GM23338 (cell line): ENCODE data around the gene GRIN2B. TPM values are rescaled to one million over a fixed set of nuclear protein-coding genes. Genes with fewer than 3 reads are reported as not detected.

ENCODE experiments used
- ATAC-seq: fragments of 200-7000 bp; cut with Tn5 transposase; 3 replicates; pipeline ENCODE4 v1.9.1; 2020
- DNase-seq: peaks from one replicate; pipeline ENCODE4 v3.0.0-alpha.2; 2015; ENCODE audit warnings: low spot score
- H2AFZ ChIP-seq: fragments of 200-600 bp; sonication (generic); 2 replicates; pipeline ENCODE4 v1.8.0; 2016; ENCODE audit warnings: antibody characterized with exemption, mild to moderate bottlenecking, moderate library complexity
- H3F3A ChIP-seq: fragments of 200-600 bp; sonication (generic); replicated peaks from 2 replicates; pipeline ENCODE4 v1.8.0; 2017; ENCODE audit warnings: antibody characterized with exemption, mixed run types, low read depth
- H3K27ac ChIP-seq: fragments of 200-600 bp; sonication (generic); 2 replicates; pipeline ENCODE4 v1.6.1; 2016; ENCODE audit warnings: low read depth
- H3K27me3 ChIP-seq: fragments of 200-600 bp; sonication (generic); 2 replicates; pipeline ENCODE4 v1.8.0; 2016; ENCODE audit warnings: mild to moderate bottlenecking, mixed run types, moderate library complexity; ENCODE audit not compliant: insufficient read depth
- H3K36me3 ChIP-seq: fragments of 200-600 bp; sonication (generic); 2 replicates; pipeline ENCODE4 v1.8.0; 2016; ENCODE audit warnings: mild to moderate bottlenecking; ENCODE audit not compliant: insufficient read depth
- H3K4me1 ChIP-seq: fragments of 200-600 bp; sonication (generic); 2 replicates; pipeline ENCODE4 v1.8.0; 2016; ENCODE audit warnings: mild to moderate bottlenecking, moderate library complexity; ENCODE audit not compliant: insufficient read depth
- H3K4me2 ChIP-seq: fragments of 200-600 bp; sonication (generic); 2 replicates; pipeline ENCODE4 v1.7.1; 2017; ENCODE audit warnings: mixed run types
- H3K4me3 ChIP-seq: fragments of 200-600 bp; sonication (generic); 2 replicates; pipeline ENCODE4 v1.6.1; 2016; ENCODE audit warnings: mixed run types
- H3K79me2 ChIP-seq: fragments of 200-600 bp; sonication (generic); replicated peaks from 2 replicates; pipeline ENCODE4 v1.8.0; 2017; ENCODE audit warnings: mild to moderate bottlenecking; ENCODE audit not compliant: insufficient read depth
- H3K9me2 ChIP-seq: fragments of 200-600 bp; sonication (generic); 2 replicates; pipeline ENCODE4 v1.8.0; 2017; ENCODE audit not compliant: insufficient read depth
- H4K20me1 ChIP-seq: fragments of 200-600 bp; sonication (generic); replicated peaks from 2 replicates; pipeline ENCODE4 v1.8.0; 2017; ENCODE audit warnings: mild to moderate bottlenecking; ENCODE audit not compliant: insufficient read depth
- H3K27ac Mint-ChIP-seq: 2 replicates; pipeline ENCODE4 v1.8.0; 2020; ENCODE audit warnings: inconsistent platforms, mild to moderate bottlenecking, moderate library complexity, mixed read lengths
- H3K27me3 Mint-ChIP-seq: 3 replicates; pipeline ENCODE4 v1.8.0; 2022; ENCODE audit warnings: low read depth, mild to moderate bottlenecking, moderate library complexity, mixed read lengths, inconsistent platforms; ENCODE audit not compliant: insufficient read depth, poor library complexity
- H3K36me3 Mint-ChIP-seq: 3 replicates; pipeline ENCODE4 v1.8.0; 2021; ENCODE audit warnings: low read depth, mild to moderate bottlenecking, inconsistent platforms, moderate library complexity, mixed read lengths
- H3K4me1 Mint-ChIP-seq: 3 replicates; pipeline ENCODE4 v1.8.0; 2020; ENCODE audit warnings: mild to moderate bottlenecking, inconsistent platforms, mixed read lengths
- H3K4me3 Mint-ChIP-seq: 3 replicates; pipeline ENCODE4 v1.8.0; 2021; ENCODE audit warnings: moderate library complexity, mild to moderate bottlenecking, inconsistent platforms, mixed read lengths
- H3K9me3 Mint-ChIP-seq: 3 replicates; pipeline ENCODE4 v1.8.0; 2020; ENCODE audit warnings: moderate library complexity, mild to moderate bottlenecking, inconsistent platforms, mixed read lengths
- EZH2 ChIP-seq: fragments of 200-600 bp; sonication (generic); IDR thresholded peaks from one replicate; pipeline ENCODE4 v1.8.0; 2017; ENCODE audit warnings: antibody characterized with exemption, mild to moderate bottlenecking, low read depth; ENCODE audit not compliant: unreplicated experiment
- EZH2phosphoT487 ChIP-seq: fragments of 200-600 bp; sonication (generic); IDR thresholded peaks from one replicate; pipeline ENCODE4 v1.8.1; 2018; ENCODE audit warnings: antibody characterized with exemption; ENCODE audit not compliant: unreplicated experiment
- JUNB ChIP-seq: IDR thresholded peaks from one replicate; pipeline ENCODE4 v1.6.1; 2016; ENCODE audit warnings: antibody characterized with exemption; ENCODE audit not compliant: unreplicated experiment
- POLR2AphosphoS5 ChIP-seq: IDR thresholded peaks from 2 replicates; pipeline ENCODE4 v1.6.1; 2016; ENCODE audit warnings: antibody characterized with exemption, low read depth
- ZNF331 ChIP-seq: fragments of 250-450 bp; sonication (Bioruptor Pico); IDR thresholded peaks from 2 replicates; pipeline ENCODE4 v1.5.0; 2020; ENCODE audit warnings: low read depth, mild to moderate bottlenecking, moderate library complexity
- polyA plus RNA-seq: library from polyadenylated mRNA; unstranded; fragments of >200 nt; fragmentation: Nextera tagmentation; extraction: Ambion mirVana; gene quantifications from 2 replicates; pipeline ENCODE4 v1.2.1, GENCODE V29; 2016
- total RNA-seq: library from RNA; depleted of rRNA; stranded (reverse); fragments of >200 nt; shearing (Covaris generic); gene quantifications from 2 replicates; pipeline ENCODE4 v1.2.3, GENCODE V29; 2014
- TF ChIP-seq, protein P1 (sequence below), 2 experiments: fragments of 200-600 bp in 1 of 2; sonication (generic) in 1 of 2; conservative IDR thresholded peaks; 2 replicates each; pipeline versions ENCODE4 v1.5.1 to v1.6.1; 2016 to 2017; ENCODE audit warnings: antibody characterized with exemption in 2 of 2, low read depth in 2 of 2, mild to moderate bottlenecking in 2 of 2, moderate library complexity in 1 of 2
- TF ChIP-seq, protein P2 (sequence below): IDR thresholded peaks from one replicate; pipeline ENCODE4 v1.6.1; 2018; ENCODE audit warnings: antibody characterized with exemption; ENCODE audit not compliant: unreplicated experiment
- TF ChIP-seq, protein P3 (sequence below): IDR thresholded peaks from 2 replicates; pipeline ENCODE4 v1.6.1; 2016; ENCODE audit warnings: antibody characterized with exemption

The GRIN2B gene
- total and polyA plus RNA-seq, 2 experiments from 2014 or later, result 0.31 to 3.0 TPM

GRCh38 chr12:13981990-13982389, 588 bp upstream of the GRIN2B start:
- H4K20me1 ChIP-seq, result no peaks in the 10 kb centered on the region; the same call in 1 of the 2 replicates
- peak overlapping the region; percentile 100 for H3K4me2 ChIP-seq
- no peaks in the 10 kb centered on the region for H3K79me2 ChIP-seq
- 0 out of 2 replicates have a peak, but pooled peaks cover 4% of the 10 kb centered on the region for H3K9me2 ChIP-seq
- Mint-ChIP-seq H3K36me3 (peaks cover 2% of the 10 kb centered on the region; the same call in 1 of the 3 replicates), H3K4me3 (peak overlapping the region; percentile 89), H3K9me3 (no peaks in the 10 kb centered on the region; the same call in 2 of the 3 replicates), H3K27me3 (peaks cover 31% of the 10 kb centered on the region), H3K27ac (no peak overlapping the region), H3K4me1 (peaks cover 14% of the 10 kb centered on the region)
- H2AFZ ChIP-seq, result peak overlapping the region; percentile 100; the same call in 1 of the 2 replicates
- H3K27ac ChIP-seq, result no peak overlapping the region
- H3K36me3 ChIP-seq, result no peaks in the 10 kb centered on the region
- TF ChIP-seq, protein P1, sequence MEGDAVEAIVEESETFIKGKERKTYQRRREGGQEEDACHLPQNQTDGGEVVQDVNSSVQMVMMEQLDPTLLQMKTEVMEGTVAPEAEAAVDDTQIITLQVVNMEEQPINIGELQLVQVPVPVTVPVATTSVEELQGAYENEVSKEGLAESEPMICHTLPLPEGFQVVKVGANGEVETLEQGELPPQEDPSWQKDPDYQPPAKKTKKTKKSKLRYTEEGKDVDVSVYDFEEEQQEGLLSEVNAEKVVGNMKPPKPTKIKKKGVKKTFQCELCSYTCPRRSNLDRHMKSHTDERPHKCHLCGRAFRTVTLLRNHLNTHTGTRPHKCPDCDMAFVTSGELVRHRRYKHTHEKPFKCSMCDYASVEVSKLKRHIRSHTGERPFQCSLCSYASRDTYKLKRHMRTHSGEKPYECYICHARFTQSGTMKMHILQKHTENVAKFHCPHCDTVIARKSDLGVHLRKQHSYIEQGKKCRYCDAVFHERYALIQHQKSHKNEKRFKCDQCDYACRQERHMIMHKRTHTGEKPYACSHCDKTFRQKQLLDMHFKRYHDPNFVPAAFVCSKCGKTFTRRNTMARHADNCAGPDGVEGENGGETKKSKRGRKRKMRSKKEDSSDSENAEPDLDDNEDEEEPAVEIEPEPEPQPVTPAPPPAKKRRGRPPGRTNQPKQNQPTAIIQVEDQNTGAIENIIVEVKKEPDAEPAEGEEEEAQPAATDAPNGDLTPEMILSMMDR (conservative IDR thresholded peaks at IDR 0.05; ENCODE audit: low read depth in 2 of 2), result peak; percentile 82 to 95
- TF ChIP-seq, protein P2, sequence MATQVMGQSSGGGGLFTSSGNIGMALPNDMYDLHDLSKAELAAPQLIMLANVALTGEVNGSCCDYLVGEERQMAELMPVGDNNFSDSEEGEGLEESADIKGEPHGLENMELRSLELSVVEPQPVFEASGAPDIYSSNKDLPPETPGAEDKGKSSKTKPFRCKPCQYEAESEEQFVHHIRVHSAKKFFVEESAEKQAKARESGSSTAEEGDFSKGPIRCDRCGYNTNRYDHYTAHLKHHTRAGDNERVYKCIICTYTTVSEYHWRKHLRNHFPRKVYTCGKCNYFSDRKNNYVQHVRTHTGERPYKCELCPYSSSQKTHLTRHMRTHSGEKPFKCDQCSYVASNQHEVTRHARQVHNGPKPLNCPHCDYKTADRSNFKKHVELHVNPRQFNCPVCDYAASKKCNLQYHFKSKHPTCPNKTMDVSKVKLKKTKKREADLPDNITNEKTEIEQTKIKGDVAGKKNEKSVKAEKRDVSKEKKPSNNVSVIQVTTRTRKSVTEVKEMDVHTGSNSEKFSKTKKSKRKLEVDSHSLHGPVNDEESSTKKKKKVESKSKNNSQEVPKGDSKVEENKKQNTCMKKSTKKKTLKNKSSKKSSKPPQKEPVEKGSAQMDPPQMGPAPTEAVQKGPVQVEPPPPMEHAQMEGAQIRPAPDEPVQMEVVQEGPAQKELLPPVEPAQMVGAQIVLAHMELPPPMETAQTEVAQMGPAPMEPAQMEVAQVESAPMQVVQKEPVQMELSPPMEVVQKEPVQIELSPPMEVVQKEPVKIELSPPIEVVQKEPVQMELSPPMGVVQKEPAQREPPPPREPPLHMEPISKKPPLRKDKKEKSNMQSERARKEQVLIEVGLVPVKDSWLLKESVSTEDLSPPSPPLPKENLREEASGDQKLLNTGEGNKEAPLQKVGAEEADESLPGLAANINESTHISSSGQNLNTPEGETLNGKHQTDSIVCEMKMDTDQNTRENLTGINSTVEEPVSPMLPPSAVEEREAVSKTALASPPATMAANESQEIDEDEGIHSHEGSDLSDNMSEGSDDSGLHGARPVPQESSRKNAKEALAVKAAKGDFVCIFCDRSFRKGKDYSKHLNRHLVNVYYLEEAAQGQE, result no peak
- peaks cover 50% of the 10 kb centered on the region for H3K27me3 ChIP-seq
- peak overlapping the region; percentile 96 for H3K4me3 ChIP-seq
- no peaks in the 10 kb centered on the region for H3F3A ChIP-seq
- ATAC-seq (peak; percentile 79), DNase-seq (peak; percentile 88)
- peaks cover 1% of the 10 kb centered on the region for H3K4me1 ChIP-seq

DNA sequence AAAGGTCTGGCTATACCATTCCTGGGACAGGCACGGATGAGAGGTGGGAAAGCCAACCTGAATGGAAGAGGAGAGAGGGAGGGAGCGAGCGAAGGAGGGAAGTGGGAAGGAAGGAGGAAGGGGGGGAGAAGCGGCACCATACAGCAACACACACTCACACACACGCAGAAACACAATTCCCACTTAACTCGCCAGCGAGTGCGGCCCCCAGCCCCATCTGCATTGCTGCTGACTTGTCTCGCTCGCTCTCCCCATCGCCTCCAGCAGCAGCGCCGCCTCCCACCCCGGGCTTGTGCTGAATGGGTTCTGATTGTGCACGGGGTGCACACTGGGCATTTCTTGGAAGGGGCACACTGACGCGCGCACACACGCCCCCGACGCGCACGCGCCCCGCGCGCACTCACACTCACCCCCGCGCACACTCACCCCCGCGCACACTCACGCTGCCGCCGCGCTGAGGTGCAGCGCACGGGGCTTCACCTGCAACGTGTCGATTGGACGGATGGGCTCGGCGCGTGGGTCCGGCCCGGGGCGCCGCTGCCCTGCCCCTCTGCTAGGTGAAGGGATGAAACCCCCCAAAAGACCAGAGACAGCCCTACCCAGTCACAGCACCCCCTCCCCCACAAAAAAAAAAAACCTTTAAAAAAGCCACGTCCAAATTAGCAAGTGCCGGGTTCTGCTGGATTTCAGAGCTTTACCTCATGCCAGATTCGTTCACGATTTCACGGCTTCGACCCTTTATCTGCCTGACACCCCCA, 685 bp downstream of the GRIN2B start:
- Mint-ChIP-seq H3K4me1 (peaks cover 25% of the 10 kb centered on the region), H3K27ac (no peak overlapping the region), H3K9me3 (no peaks in the 10 kb centered on the region; the same call in 2 of the 3 replicates), H3K36me3 (peaks cover 2% of the 10 kb centered on the region; the same call in 1 of the 3 replicates), H3K4me3 (peak overlapping the region; percentile 89), H3K27me3 (peaks cover 33% of the 10 kb centered on the region)
- Histone ChIP-seq H3F3A (no peaks in the 10 kb centered on the region), H3K4me3 (peak overlapping the region; percentile 96), H3K79me2 (no peaks in the 10 kb centered on the region), H2AFZ (peak overlapping the region; percentile 100), H3K27ac (no peak overlapping the region), H3K4me2 (peak overlapping the region; percentile 100), H3K36me3 (no peaks in the 10 kb centered on the region), H3K27me3 (peaks cover 50% of the 10 kb centered on the region), H4K20me1 (no peaks in the 10 kb centered on the region; the same call in 1 of the 2 replicates), H3K9me2 (peaks cover 5% of the 10 kb centered on the region; the same call in 1 of the 2 replicates), H3K4me1 (peaks cover 8% of the 10 kb centered on the region)
- peak; percentile 49 for ATAC-seq
- DNase-seq, result peak; percentile 60
- TF ChIP-seq POLR2AphosphoS5 (no peak), EZH2phosphoT487 (no peak), ZNF331 (no peak), JUNB (no peak), EZH2 (no peak)
- TF ChIP-seq, protein P3, sequence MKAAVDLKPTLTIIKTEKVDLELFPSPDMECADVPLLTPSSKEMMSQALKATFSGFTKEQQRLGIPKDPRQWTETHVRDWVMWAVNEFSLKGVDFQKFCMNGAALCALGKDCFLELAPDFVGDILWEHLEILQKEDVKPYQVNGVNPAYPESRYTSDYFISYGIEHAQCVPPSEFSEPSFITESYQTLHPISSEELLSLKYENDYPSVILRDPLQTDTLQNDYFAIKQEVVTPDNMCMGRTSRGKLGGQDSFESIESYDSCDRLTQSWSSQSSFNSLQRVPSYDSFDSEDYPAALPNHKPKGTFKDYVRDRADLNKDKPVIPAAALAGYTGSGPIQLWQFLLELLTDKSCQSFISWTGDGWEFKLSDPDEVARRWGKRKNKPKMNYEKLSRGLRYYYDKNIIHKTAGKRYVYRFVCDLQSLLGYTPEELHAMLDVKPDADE, result no peak
- TF ChIP-seq, protein P2, result no peak
